Renal cortex interstitium (tissue), 11 donors: ENCODE data around the gene POU6F2. TPM values are rescaled to one million over a fixed set of nuclear protein-coding genes. Genes with fewer than 3 reads are reported as not detected.
A peak's percentile ranks its signal among the peaks of the same experiment; 100 is the strongest.

Experiments
- DNase-seq, 11 donors: peaks; one replicate each; pipeline ENCODE4 v3.0.0-alpha.2; 2013; ENCODE audit warnings: low read depth in 9 of 11, low spot score in 4 of 11; ENCODE audit errors: extremely low read depth in 1 of 11
- polyA plus RNA-seq, 3 donors: library from polyadenylated mRNA; unstranded; fragments of 120-200 nt; gene quantifications; one replicate each; pipeline ENCODE4 v1.2.1, GENCODE V29; 2013; ENCODE audit not compliant: insufficient read length in 3 of 3

Gene POU6F2
- polyA plus RNA-seq, 3 donors = 0.11 to 0.35 (median 0.26) TPM

- DNase-seq = no peak
These were observed 67.5 kb downstream of the POU6F2 start for GRCh38 chr7:39045231-39045630.

GRCh38 chr7:39051279-39051678 is 73.6 kb downstream of the POU6F2 start:
- no peak for DNase-seq

GRCh38 chr7:39051707-39052106 is 74.0 kb downstream of the POU6F2 start:
- DNase-seq = no peak

GRCh38 chr7:39054731-39055130 is 77.0 kb downstream of the POU6F2 start:
- no peak for DNase-seq

GRCh38 chr7:39056153-39056552 is 78.4 kb downstream of the POU6F2 start:
- no peak for DNase-seq

GRCh38 chr7:39062811-39063210 is 85.1 kb downstream of the POU6F2 start:
- peak in 1 of 11 donors; percentile 15 for DNase-seq

GRCh38 chr7:39069031-39069430 is 91.3 kb downstream of the POU6F2 start:
- DNase-seq = no peak

GRCh38 chr7:39069896-39070881 is 92.5 kb downstream of the POU6F2 start:
- no peak for DNase-seq

GRCh38 chr7:39071116-39071515 is 93.4 kb downstream of the POU6F2 start:
- DNase-seq = no peak

- DNase-seq = no peak
These were observed 95.7 kb downstream of the POU6F2 start for GRCh38 chr7:39073432-39073831.

- no peak for DNase-seq
These were observed 97.5 kb downstream of the POU6F2 start for GRCh38 chr7:39075210-39075609.

- DNase-seq = no peak
These were observed 106.1 kb downstream of the POU6F2 start for GRCh38 chr7:39083781-39084180.

- no peak for DNase-seq
These were observed 106.6 kb downstream of the POU6F2 start for GRCh38 chr7:39084349-39084748.

- DNase-seq = no peak
These were observed 107.5 kb downstream of the POU6F2 start for GRCh38 chr7:39085189-39085588.

- DNase-seq = peak; percentile 17 to 47 (median 22)
These were observed 107.9 kb downstream of the POU6F2 start for GRCh38 chr7:39085590-39086049.

GRCh38 chr7:39086638-39087360 is 109.1 kb downstream of the POU6F2 start:
- no peak for DNase-seq

GRCh38 chr7:39088730-39089593 is 111.3 kb downstream of the POU6F2 start:
- no peak for DNase-seq

- DNase-seq = no peak
These were observed 113.4 kb downstream of the POU6F2 start for GRCh38 chr7:39091145-39091544.

GRCh38 chr7:39091774-39092173 is 114.1 kb downstream of the POU6F2 start:
- no peak for DNase-seq
